ENCODE data around the gene HHAT.

HHAT gene

GRCh38 chr1:210464519-210465039, 135.9 kb downstream of the HHAT start:
- Histone ChIP-seq H3F3A (ENCODE audit: insufficient read depth, low read length) (no peaks in the 10 kb centered on the region), H3K4me2 (ENCODE audit: low read length) (no peak overlapping the region), H3K4me3 (ENCODE audit: low read depth, low read length, poor library complexity, severe bottlenecking) (no peak overlapping the region), H2AFZ (ENCODE audit: low read length) (no peak overlapping the region), H3K79me2 (ENCODE audit: insufficient read depth, low read length) (no peaks in the 10 kb centered on the region), H3K9me3 (ENCODE audit: low read length) (no peaks in the 10 kb centered on the region), H3K4me1 (ENCODE audit: insufficient read depth, low read length, severe bottlenecking) (no peaks in the 10 kb centered on the region), H3K27ac (ENCODE audit: low read depth, low read length, poor library complexity, severe bottlenecking) (no peak overlapping the region), H3K36me3 (ENCODE audit: insufficient read depth, low read length) (no peaks in the 10 kb centered on the region), H3K9me2 (ENCODE audit: low read depth, low read length) (no peaks in the 10 kb centered on the region), H4K20me1 (ENCODE audit: insufficient read depth, low read length) (no peaks in the 10 kb centered on the region), H3K9ac (ENCODE audit: low read length) (no peak overlapping the region), H3K27me3 (ENCODE audit: insufficient read depth, low read length) (no peaks in the 10 kb centered on the region)
- TF ChIP-seq EZH2 (IDR thresholded peaks at IDR 0.05; ENCODE audit: borderline replicate concordance, low read length) (no peak), CTCF (IDR thresholded peaks at IDR 0.05; ENCODE audit: low read length) (no peak)

GRCh38 chr1:210465150-210465549, 136.4 kb downstream of the HHAT start:
- no peaks in the 10 kb centered on the region for H3F3A ChIP-seq (ENCODE audit: insufficient read depth, low read length)
- no peak overlapping the region for H3K4me3 ChIP-seq (ENCODE audit: low read depth, low read length, poor library complexity, severe bottlenecking)
- H4K20me1 ChIP-seq (ENCODE audit: insufficient read depth, low read length) = no peaks in the 10 kb centered on the region
- no peaks in the 10 kb centered on the region for H3K27me3 ChIP-seq (ENCODE audit: insufficient read depth, low read length)
- no peaks in the 10 kb centered on the region for H3K79me2 ChIP-seq (ENCODE audit: insufficient read depth, low read length)
- H3K9ac ChIP-seq (ENCODE audit: low read length) = no peak overlapping the region
- no peaks in the 10 kb centered on the region for H3K9me3 ChIP-seq (ENCODE audit: low read length)
- no peak overlapping the region for H2AFZ ChIP-seq (ENCODE audit: low read length)
- H3K4me2 ChIP-seq (ENCODE audit: low read length) = no peak overlapping the region
- no peaks in the 10 kb centered on the region for H3K9me2 ChIP-seq (ENCODE audit: low read depth, low read length)
- no peaks in the 10 kb centered on the region for H3K4me1 ChIP-seq (ENCODE audit: insufficient read depth, low read length, severe bottlenecking)
- no peak overlapping the region for H3K27ac ChIP-seq (ENCODE audit: low read depth, low read length, poor library complexity, severe bottlenecking)
- H3K36me3 ChIP-seq (ENCODE audit: insufficient read depth, low read length) = no peaks in the 10 kb centered on the region
- no peak for TF ChIP-seq EZH2 (IDR thresholded peaks at IDR 0.05; ENCODE audit: borderline replicate concordance, low read length)
- TF ChIP-seq CTCF (IDR thresholded peaks at IDR 0.05; ENCODE audit: low read length) = no peak

GRCh38 chr1:210467440-210468043, 138.8 kb downstream of the HHAT start:
- TF ChIP-seq CTCF (IDR thresholded peaks at IDR 0.05; ENCODE audit: low read length) = no peak
- TF ChIP-seq EZH2 (IDR thresholded peaks at IDR 0.05; ENCODE audit: borderline replicate concordance, low read length) = no peak
- H4K20me1 ChIP-seq (ENCODE audit: insufficient read depth, low read length) = no peaks in the 10 kb centered on the region
- no peak overlapping the region for H3K9ac ChIP-seq (ENCODE audit: low read length)
- no peaks in the 10 kb centered on the region for H3K4me1 ChIP-seq (ENCODE audit: insufficient read depth, low read length, severe bottlenecking)
- H3K9me2 ChIP-seq (ENCODE audit: low read depth, low read length) = no peaks in the 10 kb centered on the region
- H3K27ac ChIP-seq (ENCODE audit: low read depth, low read length, poor library complexity, severe bottlenecking) = no peak overlapping the region
- H3K9me3 ChIP-seq (ENCODE audit: low read length) = no peaks in the 10 kb centered on the region
- no peaks in the 10 kb centered on the region for H3K27me3 ChIP-seq (ENCODE audit: insufficient read depth, low read length)
- H2AFZ ChIP-seq (ENCODE audit: low read length) = no peak overlapping the region
- no peaks in the 10 kb centered on the region for H3K79me2 ChIP-seq (ENCODE audit: insufficient read depth, low read length)
- H3F3A ChIP-seq (ENCODE audit: insufficient read depth, low read length) = no peaks in the 10 kb centered on the region
- no peak overlapping the region for H3K4me2 ChIP-seq (ENCODE audit: low read length)
- H3K36me3 ChIP-seq (ENCODE audit: insufficient read depth, low read length) = no peaks in the 10 kb centered on the region
- H3K4me3 ChIP-seq (ENCODE audit: low read depth, low read length, poor library complexity, severe bottlenecking) = no peak overlapping the region

Data from OCI-LY1 (cell line).